Stomach (tissue), 9 donors: ENCODE measurements around the gene ZNF574. TPM values are rescaled to one million over a fixed set of nuclear protein-coding genes. Genes with fewer than 3 reads are reported as not detected.

ENCODE experiments used
- DNase-seq, 2 donors: peaks; one replicate each; pipeline versions ENCODE4 v3.0.0 to v3.0.0-alpha.2; 2013 to 2019
- H3K27ac ChIP-seq, 5 donors: fragments of 200-600 bp in 4 of 5; sonication (generic) in 4 of 5; one replicate each; pipeline ENCODE4 v1.5.1; 2013 to 2019; ENCODE audit warnings: mild to moderate bottlenecking in 1 of 5, moderate library complexity in 1 of 5
- H3K27me3 ChIP-seq, 3 donors: fragments of 200-600 bp; sonication (generic); one replicate each; pipeline ENCODE4 v1.5.1; 2017 to 2019; ENCODE audit warnings: mixed run types in 1 of 3
- H3K36me3 ChIP-seq, 4 donors: fragments of 200-600 bp; sonication (generic); 1 replicate in 3 of 4; 2 replicates in 1 of 4; pipeline ENCODE4 v1.5.1; 2016 to 2019
- H3K4me1 ChIP-seq, 4 donors: fragments of 200-600 bp; sonication (generic); one replicate each; pipeline ENCODE4 v1.5.1; 2016 to 2019
- H3K4me3 ChIP-seq, 4 donors: fragments of 200-600 bp; sonication (generic) in 3 of 4; one replicate each; pipeline ENCODE4 v1.5.1; 2016 to 2019; ENCODE audit warnings: mild to moderate bottlenecking in 1 of 4
- H3K9me3 ChIP-seq, 4 donors: fragments of 200-600 bp; sonication (generic); one replicate each; pipeline ENCODE4 v1.5.1; 2016 to 2019
- CTCF ChIP-seq, 7 experiments: fragments of 450-650 bp in 4 of 7; fragments of 200-600 bp in 3 of 7; sonication (generic) in 3 of 7; IDR thresholded peaks; one replicate each; pipeline ENCODE4 v1.5.1; 2016 to 2019; ENCODE audit warnings: antibody characterized with exemption in 7 of 7, control low read depth in 2 of 7, mild to moderate bottlenecking in 1 of 7
- EP300 ChIP-seq: sonication (generic); formaldehyde crosslinking; IDR thresholded peaks from one replicate; pipeline ENCODE4 v1.6.1; 2017; ENCODE audit warnings: antibody characterized with exemption
- POLR2A ChIP-seq, 4 donors: fragments of 450-650 bp; IDR thresholded peaks; one replicate each; pipeline ENCODE4 v1.6.1; 2016; ENCODE audit warnings: antibody characterized with exemption in 4 of 4, control low read depth in 2 of 4, mild to moderate bottlenecking in 1 of 4, moderate library complexity in 1 of 4
- POLR2AphosphoS5 ChIP-seq, 3 donors: sonication (generic); formaldehyde crosslinking; IDR thresholded peaks; one replicate each; pipeline ENCODE4 v1.6.1; 2016; ENCODE audit warnings: antibody characterized with exemption in 3 of 3
- WGBS, 5 donors: extraction: QIAGEN DNeasy Blood & Tissue Kit in 3 of 5; methylation state at CpG; one replicate each; pipeline versions ENCODE4 v1.1.5 to v1.1.7; 2013 to 2018; 5-methylcytosine and 5-hydroxymethylcytosine counted together
- intact Hi-C: fragments of 100-400 bp; cut with DNase I; formaldehyde crosslinking; loops from one replicate; pipeline ENCODE4 v1.15.1; 2023; ENCODE audit warnings: low total_unique reads
- polyA plus RNA-seq, 3 donors: library from polyadenylated mRNA; stranded (reverse); fragments of 200-250 nt; gene quantifications; one replicate each; pipeline ENCODE4 v1.2.3, GENCODE V29; 2013
- total RNA-seq, 5 donors: library from RNA; depleted of rRNA; stranded (reverse); fragments of >200 nt; gene quantifications; one replicate each; pipeline versions ENCODE4 v1.1.0 to v1.2.3, GENCODE V29; 2014 to 2016
- donor health status: healthy with polysubstance abuse.
- donor health status: Bipolar disorder and iron deficiency.
- donor health status: healthy.

The ZNF574 gene
- total and polyA plus RNA-seq, 8 donors: 4.6 to 17.0 (median 6.2) TPM

GRCh38 chr19:42125536-42125935 is 49.6 kb downstream of the ZNF574 start:
- Histone ChIP-seq H3K36me3 (no peaks in the 10 kb centered on the region), H3K9me3 (no peaks in the 10 kb centered on the region), H3K4me3 (no peak overlapping the region), H3K4me1 (peaks cover 0 to 20% (median 4%) of the 10 kb centered on the region in 4 donors), H3K27ac (no peak overlapping the region), H3K27me3 (peaks cover 0 to 65% (median 0%) of the 10 kb centered on the region in 3 donors)
- WGBS, 5 donors: 53 to 61% (median 57%) methylated on average over 6 of the region's 6 CpGs
- TF ChIP-seq POLR2A (IDR thresholded peaks at IDR 0.05) (no peak), POLR2AphosphoS5 (IDR thresholded peaks at IDR 0.05) (no peak), CTCF (IDR thresholded peaks at IDR 0.05) (no peak), EP300 (no peak)
- intact Hi-C loops: loop anchor here (10.0 kb wide), 1 partner anchor 199 kb away; the partner anchor contains the start of gene MEGF8
- no peak for DNase-seq

- 74 to 86% (median 78%) methylated on average over 5 of the region's 5 CpGs for WGBS, 5 donors
- intact Hi-C loops: loop anchor here (10.0 kb wide), 1 partner anchor 198 kb away; the partner anchor contains the start of gene MEGF8
- Histone ChIP-seq H3K9me3 (no peaks in the 10 kb centered on the region), H3K27ac (no peak overlapping the region), H3K4me3 (no peak overlapping the region), H3K36me3 (no peaks in the 10 kb centered on the region), H3K4me1 (peaks cover 0 to 14% (median 1%) of the 10 kb centered on the region in 4 donors), H3K27me3 (peaks cover 0 to 75% (median 0%) of the 10 kb centered on the region in 3 donors)
- no peak for TF ChIP-seq POLR2A (IDR thresholded peaks at IDR 0.05)
- TF ChIP-seq CTCF (IDR thresholded peaks at IDR 0.05): no peak
- no peak for TF ChIP-seq POLR2AphosphoS5 (IDR thresholded peaks at IDR 0.05)
- no peak for DNase-seq
Observed at GRCh38 chr19:42126574-42126973, 50.6 kb downstream of the ZNF574 start.

- TF ChIP-seq CTCF (IDR thresholded peaks at IDR 0.05) (no peak), EP300 (no peak), POLR2A (IDR thresholded peaks at IDR 0.05) (no peak), POLR2AphosphoS5 (IDR thresholded peaks at IDR 0.05) (no peak)
- DNase-seq: peak; percentile 29 to 51
- Histone ChIP-seq H3K27ac (peak overlapping the region in 1 of 5 donors; percentile 36), H3K4me3 (peak overlapping the region in 2 of 4 donors; percentile 2 to 43), H3K27me3 (peaks cover 5 to 76% (median 13%) of the 10 kb centered on the region in 3 donors), H3K9me3 (no peaks in the 10 kb centered on the region), H3K4me1 (peaks cover 16 to 20% (median 17%) of the 10 kb centered on the region in 4 donors), H3K36me3 (no peaks in the 10 kb centered on the region)
- WGBS, 5 donors: 39 to 55% (median 50%) methylated on average over 18 to 20 of the region's 20 CpGs
- intact Hi-C loops: loop anchor here (5.0 to 10.0 kb wide), 2 partner anchors 53 to 195 kb away; partner anchors contain the start of gene MEGF8
Observed at GRCh38 chr19:42129399-42130253, 53.7 kb downstream of the ZNF574 start.

GRCh38 chr19:42130254-42130573 is 54.2 kb downstream of the ZNF574 start:
- TF ChIP-seq POLR2AphosphoS5 (IDR thresholded peaks at IDR 0.05) (no peak), POLR2A (IDR thresholded peaks at IDR 0.05) (no peak), CTCF (IDR thresholded peaks at IDR 0.05) (no peak), EP300 (no peak)
- H3K36me3 ChIP-seq: no peaks in the 10 kb centered on the region
- peak overlapping the region in 2 of 4 donors; percentile 3 to 43 for H3K4me3 ChIP-seq
- H3K27me3 ChIP-seq: peaks cover 5 to 76% (median 13%) of the 10 kb centered on the region in 3 donors
- H3K9me3 ChIP-seq: no peaks in the 10 kb centered on the region
- intact Hi-C loops: loop anchor here (5.0 kb wide), 1 partner anchor 52 kb away; no protein-coding TSS in a partner anchor
- no peak for DNase-seq
- peak overlapping the region in 1 of 5 donors; percentile 36 for H3K27ac ChIP-seq
- H3K4me1 ChIP-seq: peaks cover 16 to 20% (median 17%) of the 10 kb centered on the region in 4 donors

Other genes with a start within 250 kb of the ZNF574 start
- gene LYPD4, start 231.5 kb upstream of the ZNF574 start, total RNA-seq: not detected
- gene LYPD4, start 231.5 kb upstream of the ZNF574 start, polyA plus RNA-seq: not detected
- not detected for gene DMRTC2, start 231.1 kb upstream of the ZNF574 start, total RNA-seq
- not detected for gene DMRTC2, start 231.1 kb upstream of the ZNF574 start, polyA plus RNA-seq
- 1,000 to 10,000 TPM in 3 of 5 donors, 100 to 1,000 TPM in 2; 394 to 1,489 (median 1,008) TPM for gene RPS19, start 215.9 kb upstream of the ZNF574 start, total RNA-seq
- 1,000 to 10,000 TPM; 2,818 to 4,242 (median 2,979) TPM for gene RPS19, start 215.9 kb upstream of the ZNF574 start, polyA plus RNA-seq
- gene CD79A, start 198.9 kb upstream of the ZNF574 start, total RNA-seq: 1 to 10 TPM in 2 of 5 donors, not detected in 3; 2.4 to 3.5 TPM
- gene CD79A, start 198.9 kb upstream of the ZNF574 start, polyA plus RNA-seq: 10 to 100 TPM in 1 of 3 donors, 1 to 10 TPM in 2; 1.5 to 18.7 (median 3.2) TPM
- 100 to 1,000 TPM in 4 of 5 donors, 10 to 100 TPM in 1; 40.8 to 329 (median 224) TPM for gene ARHGEF1, start 193.0 kb upstream of the ZNF574 start, total RNA-seq
- 100 to 1,000 TPM in 2 of 3 donors, 10 to 100 TPM in 1; 62.0 to 109 (median 106) TPM for gene ARHGEF1, start 193.0 kb upstream of the ZNF574 start, polyA plus RNA-seq
- not detected for gene ERFL, start 147.7 kb upstream of the ZNF574 start, total RNA-seq
- under 1 TPM in 1 of 3 donors, not detected in 2; 0.25 TPM for gene ERFL, start 147.7 kb upstream of the ZNF574 start, polyA plus RNA-seq
- gene RABAC1, start 116.8 kb upstream of the ZNF574 start, total RNA-seq: 100 to 1,000 TPM in 3 of 5 donors, 10 to 100 TPM in 2; 44.6 to 499 (median 114) TPM
- 100 to 1,000 TPM; 127 to 181 (median 170) TPM for gene RABAC1, start 116.8 kb upstream of the ZNF574 start, polyA plus RNA-seq
- under 1 TPM in 1 of 5 donors, not detected in 4; 0.29 TPM for gene ATP1A3, start 81.9 kb upstream of the ZNF574 start, total RNA-seq
- gene ATP1A3, start 81.9 kb upstream of the ZNF574 start, polyA plus RNA-seq: under 1 TPM in 2 of 3 donors, not detected in 1; 0.12 to 0.45 TPM
- 10 to 100 TPM in 2 of 5 donors, 1 to 10 TPM in 3; 2.2 to 74.1 (median 8.3) TPM for gene GRIK5, start 6.0 kb upstream of the ZNF574 start, total RNA-seq
- 1 to 10 TPM in 2 of 3 donors, under 1 TPM in 1; 0.92 to 3.1 (median 1.1) TPM for gene GRIK5, start 6.0 kb upstream of the ZNF574 start, polyA plus RNA-seq
- gene POU2F2, start 56.3 kb downstream of the ZNF574 start, total RNA-seq: 10 to 100 TPM in 2 of 5 donors, 1 to 10 TPM in 1, under 1 TPM in 2; 0.89 to 23.3 (median 3.9) TPM
- gene POU2F2, start 56.3 kb downstream of the ZNF574 start, polyA plus RNA-seq: 1 to 10 TPM in 2 of 3 donors, under 1 TPM in 1; 0.68 to 2.7 (median 1.8) TPM
- gene DEDD2, start 141.5 kb downstream of the ZNF574 start, total RNA-seq: 100 to 1,000 TPM in 1 of 5 donors, 10 to 100 TPM in 4; 16.7 to 195 (median 43.8) TPM
- gene DEDD2, start 141.5 kb downstream of the ZNF574 start, polyA plus RNA-seq: 10 to 100 TPM; 20.8 to 35.9 (median 22.0) TPM
- 10 to 100 TPM in 2 of 5 donors, 1 to 10 TPM in 3; 4.7 to 12.0 (median 6.8) TPM for gene ZNF526, start 144.1 kb downstream of the ZNF574 start, total RNA-seq
- gene ZNF526, start 144.1 kb downstream of the ZNF574 start, polyA plus RNA-seq: 1 to 10 TPM; 2.4 to 3.7 (median 3.2) TPM
- gene GSK3A, start 166.4 kb downstream of the ZNF574 start, total RNA-seq: 10 to 100 TPM in 4 of 5 donors, 1 to 10 TPM in 1; 5.8 to 77.2 (median 22.6) TPM
- gene GSK3A, start 166.4 kb downstream of the ZNF574 start, polyA plus RNA-seq: 10 to 100 TPM; 25.5 to 40.8 (median 35.0) TPM
- 100 to 1,000 TPM in 1 of 5 donors, 10 to 100 TPM in 4; 11.6 to 118 (median 40.6) TPM for gene ERF, start 179.0 kb downstream of the ZNF574 start, total RNA-seq
- 10 to 100 TPM; 12.9 to 36.5 (median 16.3) TPM for gene ERF, start 179.0 kb downstream of the ZNF574 start, polyA plus RNA-seq
- gene CIC, start 193.1 kb downstream of the ZNF574 start, total RNA-seq: 10 to 100 TPM; 19.8 to 60.3 (median 39.1) TPM
- gene CIC, start 193.1 kb downstream of the ZNF574 start, polyA plus RNA-seq: 10 to 100 TPM; 15.4 to 31.8 (median 21.5) TPM
- gene PRR19, start 226.0 kb downstream of the ZNF574 start, total RNA-seq: not detected
- gene PRR19, start 226.0 kb downstream of the ZNF574 start, polyA plus RNA-seq: under 1 TPM in 2 of 3 donors, not detected in 1; 0.68 to 0.98 TPM
- 10 to 100 TPM in 3 of 5 donors, 1 to 10 TPM in 1, not detected in 1; 7.5 to 58.1 (median 17.9) TPM for gene PAFAH1B3, start 226.5 kb downstream of the ZNF574 start, total RNA-seq
- gene PAFAH1B3, start 226.5 kb downstream of the ZNF574 start, polyA plus RNA-seq: 10 to 100 TPM; 33.4 to 37.1 (median 34.3) TPM
- gene TMEM145, start 237.1 kb downstream of the ZNF574 start, total RNA-seq: 10 to 100 TPM in 1 of 5 donors, under 1 TPM in 1, not detected in 3; 0.37 to 44.3 TPM
- gene TMEM145, start 237.1 kb downstream of the ZNF574 start, polyA plus RNA-seq: 1 to 10 TPM in 1 of 3 donors, under 1 TPM in 2; 0.50 to 1.1 (median 0.61) TPM
- 10 to 100 TPM; 12.3 to 46.3 (median 21.0) TPM for gene MEGF8, start 249.5 kb downstream of the ZNF574 start, total RNA-seq
- gene MEGF8, start 249.5 kb downstream of the ZNF574 start, polyA plus RNA-seq: 1 to 10 TPM; 2.6 to 5.2 (median 3.6) TPM